HCEC 1CT (cell line): ENCODE measurements around the gene CRY2.
A peak's percentile ranks its signal among the peaks of the same experiment; 100 is the strongest.
"Not testable (repeated sequence)": the region's sequence is repeated elsewhere in the genome, so short reads cannot be mapped to it uniquely, and the experiment has no call there.

Experiments
- DNase-seq: peaks from one replicate; pipeline ENCODE4 v3.0.0-alpha.2; 2017

The CRY2 gene

GRCh38 chr11:45846974-45847910 lies at the start of gene CRY2:
CRY2 (plus strand) TSS chr11:45847475; CDS start chr11:45847491, 16 bp downstream.
- DNase-seq = peak; percentile 96

GRCh38 chr11:45798793-45799441 lies 48.4 kb upstream of the CRY2 start:
- peak; percentile 31 for DNase-seq

- no peak for DNase-seq
These were observed 47.7 kb upstream of the CRY2 start for GRCh38 chr11:45799562-45799961.

GRCh38 chr11:45800261-45800660 lies 47.0 kb upstream of the CRY2 start:
- DNase-seq = no peak

GRCh38 chr11:45801723-45802315 lies 45.5 kb upstream of the CRY2 start:
- DNase-seq = no peak

- no peak for DNase-seq
These were observed 44.6 kb upstream of the CRY2 start for GRCh38 chr11:45802531-45803317.

- DNase-seq = peak; percentile 53
These were observed 43.1 kb upstream of the CRY2 start for GRCh38 chr11:45803971-45804760.

- DNase-seq = peak; percentile 95
These were observed 42.4 kb upstream of the CRY2 start, which contains the start of gene SLC35C1 for GRCh38 chr11:45804761-45805304. SLC35C1 (plus strand) TSS chr11:45805149; CDS start chr11:45805802, 653 bp downstream.

GRCh38 chr11:45805305-45806071 lies 41.8 kb upstream of the CRY2 start:
- DNase-seq = peak; percentile 49

GRCh38 chr11:45806072-45806933 lies 41.0 kb upstream of the CRY2 start:
- DNase-seq = no peak

- DNase-seq = no peak
These were observed 40.1 kb upstream of the CRY2 start for GRCh38 chr11:45806937-45807791.

- DNase-seq = no peak
These were observed 39.5 kb upstream of the CRY2 start for GRCh38 chr11:45807792-45808238.

GRCh38 chr11:45808427-45808826 lies 38.8 kb upstream of the CRY2 start:
- DNase-seq = not testable (repeated sequence)

- DNase-seq = no peak
These were observed 37.5 kb upstream of the CRY2 start for GRCh38 chr11:45809456-45810395.

- DNase-seq = no peak
These were observed 36.7 kb upstream of the CRY2 start for GRCh38 chr11:45810431-45811108.

GRCh38 chr11:45811109-45811435 lies 36.2 kb upstream of the CRY2 start:
- no peak for DNase-seq
